ENCODE results near the gene UMODL1. TPM values are rescaled to one million over a fixed set of nuclear protein-coding genes. Genes with fewer than 3 reads are reported as not detected.

Gene UMODL1
- total and polyA plus RNA-seq, 8 donors = 0.02 to 0.06 TPM; not detected in 6

DNA sequence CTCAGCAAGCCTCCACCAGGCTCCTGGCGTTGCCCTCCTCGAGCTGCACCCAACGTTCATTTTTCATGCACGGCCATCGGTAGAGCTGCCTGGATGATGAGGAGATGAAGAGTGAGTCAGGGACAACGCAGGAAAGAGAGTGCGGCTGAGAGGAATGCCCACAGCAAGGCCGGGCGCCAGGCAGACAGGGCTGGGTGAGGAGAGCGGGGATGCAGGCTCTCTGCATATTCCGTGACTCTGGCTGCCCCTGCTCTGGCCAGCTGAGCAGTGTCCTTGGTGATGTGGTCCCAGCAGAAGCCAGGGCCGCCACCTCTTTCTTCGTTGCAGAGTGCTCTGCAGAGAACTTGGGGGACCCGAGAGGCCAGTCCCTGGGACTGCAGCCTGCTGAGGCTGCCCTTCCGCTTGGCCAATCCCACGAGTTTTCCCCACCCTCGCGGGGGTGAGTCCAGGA lies 10.8 kb downstream of the UMODL1 start:
- no peak for ATAC-seq
- no peak for FAIRE-seq
- no peak for TF ChIP-seq CTCF (IDR thresholded peaks at IDR 0.05)
- no peak overlapping the region for H3K4me3 ChIP-seq
- 75 to 76% methylated on average over 18 of the region's 18 CpGs for WGBS, 2 donors
- H3K36me3 ChIP-seq = no peaks in the 10 kb centered on the region
- no peak overlapping the region for H3K27ac ChIP-seq
- H3K27me3 ChIP-seq = no peaks in the 10 kb centered on the region
- no peaks in the 10 kb centered on the region for H3K9me3 ChIP-seq
- no peak for DNase-seq
- peaks cover 0 to 10% (median 6%) of the 10 kb centered on the region in 3 donors for H3K4me1 ChIP-seq
- intact Hi-C loops (cut with DNase I) = no loop called here

DNA sequence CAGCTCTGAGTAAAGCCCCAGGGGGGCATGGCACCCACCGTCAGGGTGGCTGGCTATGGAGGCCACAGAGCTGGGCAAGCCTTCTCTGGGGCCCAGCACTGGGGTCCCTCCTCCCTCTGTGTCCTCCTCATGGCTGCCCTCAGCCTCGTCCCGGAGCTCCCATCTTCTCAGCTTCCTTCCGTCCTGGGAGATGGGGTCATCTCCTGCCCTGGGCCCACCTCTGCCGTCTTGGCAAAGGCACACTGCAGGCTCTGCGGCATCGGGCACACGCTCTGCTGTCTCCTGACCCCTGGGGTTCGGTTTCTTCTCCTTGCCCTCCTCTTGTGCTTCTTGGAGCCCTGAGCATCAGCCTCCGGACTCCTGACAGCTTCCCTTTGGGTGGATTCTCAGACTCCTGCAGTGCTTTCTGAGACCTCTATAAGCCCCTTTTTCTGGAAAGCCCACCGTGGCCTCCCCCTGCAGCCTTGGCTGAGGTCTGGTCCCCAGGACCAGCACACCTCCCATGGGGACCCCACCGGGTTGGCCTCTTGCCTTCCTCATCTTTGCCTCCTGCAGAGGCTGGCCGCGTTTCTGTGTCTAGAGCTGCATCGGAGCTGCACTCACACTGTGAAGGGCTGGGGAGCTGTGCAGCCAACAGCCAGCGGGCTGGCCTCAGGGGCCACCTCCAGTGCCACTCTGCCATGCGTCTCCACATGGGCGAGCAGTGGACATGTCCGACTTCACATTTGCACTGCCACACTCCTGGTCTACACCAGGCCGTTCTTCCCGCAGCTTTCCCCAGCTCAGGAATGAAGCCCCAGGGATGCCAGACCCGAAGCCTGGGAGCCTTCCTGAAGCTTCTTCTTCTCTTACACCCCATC lies 11.6 kb downstream of the UMODL1 start:
- Histone ChIP-seq H3K27ac (no peak overlapping the region), H3K4me3 (no peak overlapping the region), H3K36me3 (no peaks in the 10 kb centered on the region), H3K4me1 (peaks cover 0 to 10% (median 6%) of the 10 kb centered on the region in 3 donors), H3K9me3 (no peaks in the 10 kb centered on the region), H3K27me3 (no peaks in the 10 kb centered on the region)
- FAIRE-seq = no peak
- WGBS, 2 donors = 75 to 81% methylated on average over 22 of the region's 22 CpGs
- no peak for DNase-seq
- ATAC-seq = no peak
- no peak for TF ChIP-seq CTCF (IDR thresholded peaks at IDR 0.05)
- intact Hi-C loops (cut with DNase I) = no loop called here

GRCh38 chr21:42083361-42083690 lies 12.2 kb downstream of the UMODL1 start:
- TF ChIP-seq CTCF (IDR thresholded peaks at IDR 0.05) = no peak
- Histone ChIP-seq H3K4me3 (no peak overlapping the region), H3K36me3 (no peaks in the 10 kb centered on the region), H3K4me1 (peaks cover 0 to 10% (median 6%) of the 10 kb centered on the region in 3 donors), H3K27me3 (no peaks in the 10 kb centered on the region), H3K27ac (no peak overlapping the region), H3K9me3 (no peaks in the 10 kb centered on the region)
- WGBS, 2 donors = 81 to 87% methylated on average over 6 of the region's 6 CpGs
- ATAC-seq (no peak), FAIRE-seq (no peak), DNase-seq (no peak)
- intact Hi-C loops (cut with DNase I) = no loop called here

- H3K4me1 ChIP-seq = peaks cover 0 to 10% (median 6%) of the 10 kb centered on the region in 3 donors
- intact Hi-C loops (cut with DNase I) = no loop called here
- DNase-seq (no peak), FAIRE-seq (no peak), ATAC-seq (no peak)
- H3K9me3 ChIP-seq = no peaks in the 10 kb centered on the region
- H3K27ac ChIP-seq = no peak overlapping the region
- H3K27me3 ChIP-seq = no peaks in the 10 kb centered on the region
- H3K4me3 ChIP-seq = no peak overlapping the region
- TF ChIP-seq CTCF (IDR thresholded peaks at IDR 0.05) = no peak
- H3K36me3 ChIP-seq = no peaks in the 10 kb centered on the region
- WGBS, 2 donors = 86 to 88% methylated on average over 12 of the region's 12 CpGs
Observed at GRCh38 chr21:42084079-42084478, 13.0 kb downstream of the UMODL1 start.

All from pancreas (tissue), 10 donors.